ENCODE data around the gene PRKN.

DNA sequence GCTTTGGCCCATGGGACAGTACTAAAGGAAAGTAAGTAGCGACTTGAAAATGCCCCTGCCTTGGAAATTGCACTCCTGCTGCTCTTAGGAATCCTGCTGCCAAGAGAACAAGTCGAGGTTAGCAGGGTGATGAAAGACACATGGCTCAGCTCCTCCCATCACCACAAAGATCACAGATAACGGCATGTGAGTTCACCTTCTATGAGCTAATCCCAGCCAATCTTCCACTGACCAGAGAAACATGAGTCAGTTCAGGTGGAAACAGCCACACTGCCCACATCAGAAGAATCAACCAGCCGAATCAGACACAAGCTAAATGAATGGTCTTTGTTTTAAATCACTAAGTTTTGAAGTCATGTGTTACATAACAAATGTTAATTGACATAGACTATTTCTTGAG, 106.3 kb downstream of the PRKN start:
- TF ChIP-seq, protein P1, sequence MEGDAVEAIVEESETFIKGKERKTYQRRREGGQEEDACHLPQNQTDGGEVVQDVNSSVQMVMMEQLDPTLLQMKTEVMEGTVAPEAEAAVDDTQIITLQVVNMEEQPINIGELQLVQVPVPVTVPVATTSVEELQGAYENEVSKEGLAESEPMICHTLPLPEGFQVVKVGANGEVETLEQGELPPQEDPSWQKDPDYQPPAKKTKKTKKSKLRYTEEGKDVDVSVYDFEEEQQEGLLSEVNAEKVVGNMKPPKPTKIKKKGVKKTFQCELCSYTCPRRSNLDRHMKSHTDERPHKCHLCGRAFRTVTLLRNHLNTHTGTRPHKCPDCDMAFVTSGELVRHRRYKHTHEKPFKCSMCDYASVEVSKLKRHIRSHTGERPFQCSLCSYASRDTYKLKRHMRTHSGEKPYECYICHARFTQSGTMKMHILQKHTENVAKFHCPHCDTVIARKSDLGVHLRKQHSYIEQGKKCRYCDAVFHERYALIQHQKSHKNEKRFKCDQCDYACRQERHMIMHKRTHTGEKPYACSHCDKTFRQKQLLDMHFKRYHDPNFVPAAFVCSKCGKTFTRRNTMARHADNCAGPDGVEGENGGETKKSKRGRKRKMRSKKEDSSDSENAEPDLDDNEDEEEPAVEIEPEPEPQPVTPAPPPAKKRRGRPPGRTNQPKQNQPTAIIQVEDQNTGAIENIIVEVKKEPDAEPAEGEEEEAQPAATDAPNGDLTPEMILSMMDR (conservative IDR thresholded peaks at IDR 0.05): no peak
- no peak for TF ChIP-seq EZH2 (IDR thresholded peaks at IDR 0.05; ENCODE audit: low read depth)
